ENCODE results near the gene ZNF416.
A peak's percentile ranks its signal among the peaks of the same experiment; 100 is the strongest.

ZNF416 gene

DNA sequence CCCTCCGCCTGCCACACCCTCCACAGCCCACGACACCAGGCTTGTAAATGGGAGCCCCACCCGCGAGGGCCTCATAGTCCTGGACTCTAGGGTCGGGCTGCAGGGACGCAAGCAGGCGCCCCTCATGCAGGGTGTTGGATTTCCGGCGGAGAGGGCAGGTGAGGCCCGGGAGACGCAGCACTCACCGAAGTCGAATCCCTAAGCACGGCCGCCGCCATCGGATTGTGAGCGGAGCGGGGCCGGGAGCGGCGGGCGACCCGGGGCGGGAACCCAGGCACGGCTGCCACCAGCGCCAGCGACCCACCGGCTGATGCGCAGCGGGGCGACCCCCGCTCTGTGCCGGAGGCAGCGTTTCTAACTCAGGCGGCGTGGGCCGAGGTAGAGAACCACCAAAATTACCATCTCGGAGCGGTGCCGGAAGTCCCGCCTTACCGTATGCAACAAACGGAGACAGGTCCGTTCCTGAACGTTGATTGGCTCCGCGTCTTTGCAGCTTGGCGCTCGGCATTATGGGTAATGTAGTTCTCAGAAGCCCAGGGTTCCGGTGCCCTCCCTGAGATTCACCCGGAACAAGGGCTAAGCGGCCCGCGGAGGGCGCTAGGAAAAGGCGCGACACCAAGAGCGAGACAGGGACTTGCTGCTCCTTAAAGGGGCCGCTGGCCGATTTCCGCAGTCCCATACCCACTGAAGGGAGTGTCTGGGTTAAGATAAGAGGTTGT lies at the start of gene ZNF416:
Gene ZNF416, minus strand, starts transcription at position 425 of the 719 bp plus-strand sequence. Its CDS starts 207 bp downstream, at position 218.
- Histone ChIP-seq H3K4me3 (replicated peaks; ENCODE audit: low read depth, low read length) (peak within 1 kb of the TSS; percentile 84), H3K27me3 (replicated peaks; ENCODE audit: control insufficient read depth, insufficient read depth, low read length) (no peaks in the 10 kb centered on the region), H3K36me3 (ENCODE audit: control insufficient read depth, insufficient read depth, low read length) (peaks cover 13% of the 10 kb centered on the region)
- peak; percentile 91 for DNase-seq (ENCODE audit: extremely low read depth, insufficient read length)
- TF ChIP-seq, protein P1, sequence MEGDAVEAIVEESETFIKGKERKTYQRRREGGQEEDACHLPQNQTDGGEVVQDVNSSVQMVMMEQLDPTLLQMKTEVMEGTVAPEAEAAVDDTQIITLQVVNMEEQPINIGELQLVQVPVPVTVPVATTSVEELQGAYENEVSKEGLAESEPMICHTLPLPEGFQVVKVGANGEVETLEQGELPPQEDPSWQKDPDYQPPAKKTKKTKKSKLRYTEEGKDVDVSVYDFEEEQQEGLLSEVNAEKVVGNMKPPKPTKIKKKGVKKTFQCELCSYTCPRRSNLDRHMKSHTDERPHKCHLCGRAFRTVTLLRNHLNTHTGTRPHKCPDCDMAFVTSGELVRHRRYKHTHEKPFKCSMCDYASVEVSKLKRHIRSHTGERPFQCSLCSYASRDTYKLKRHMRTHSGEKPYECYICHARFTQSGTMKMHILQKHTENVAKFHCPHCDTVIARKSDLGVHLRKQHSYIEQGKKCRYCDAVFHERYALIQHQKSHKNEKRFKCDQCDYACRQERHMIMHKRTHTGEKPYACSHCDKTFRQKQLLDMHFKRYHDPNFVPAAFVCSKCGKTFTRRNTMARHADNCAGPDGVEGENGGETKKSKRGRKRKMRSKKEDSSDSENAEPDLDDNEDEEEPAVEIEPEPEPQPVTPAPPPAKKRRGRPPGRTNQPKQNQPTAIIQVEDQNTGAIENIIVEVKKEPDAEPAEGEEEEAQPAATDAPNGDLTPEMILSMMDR (IDR thresholded peaks at IDR 0.05; ENCODE audit: insufficient read depth, low read length, poor library complexity, severe bottlenecking): peak; percentile 38

DNA sequence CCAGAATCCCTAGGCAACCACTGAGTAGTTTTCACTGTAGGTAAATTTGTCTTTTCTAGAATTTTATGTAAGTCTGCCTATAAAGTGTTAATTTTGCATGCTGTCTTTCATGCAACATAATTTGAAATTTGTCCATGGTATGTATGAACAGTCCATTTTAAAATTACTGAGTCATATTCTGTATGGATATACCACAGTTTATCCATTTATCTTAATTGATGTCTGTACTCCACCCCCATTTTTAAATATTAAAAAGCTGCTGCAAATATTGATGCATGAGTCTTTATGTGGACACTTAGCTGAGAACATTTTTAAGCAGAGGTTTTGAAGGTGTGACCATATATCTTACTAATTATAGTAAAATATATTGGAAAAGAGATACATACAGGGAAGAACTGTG lies 44.4 kb upstream of the ZNF416 start:
- no peak for DNase-seq (ENCODE audit: extremely low read depth, insufficient read length)
- TF ChIP-seq, protein P1 (IDR thresholded peaks at IDR 0.05; ENCODE audit: insufficient read depth, low read length, poor library complexity, severe bottlenecking): no peak
- no peaks in the 10 kb centered on the region for H3K27me3 ChIP-seq (replicated peaks; ENCODE audit: control insufficient read depth, insufficient read depth, low read length)
- H3K4me3 ChIP-seq (replicated peaks; ENCODE audit: low read depth, low read length): no peak overlapping the region
- peaks cover 17% of the 10 kb centered on the region for H3K36me3 ChIP-seq (ENCODE audit: control insufficient read depth, insufficient read depth, low read length)

- DNase-seq (ENCODE audit: extremely low read depth, insufficient read length): no peak
- H3K4me3 ChIP-seq (replicated peaks; ENCODE audit: low read depth, low read length): no peak overlapping the region
These were observed 42.1 kb upstream of the ZNF416 start for GRCh38 chr19:57620673-57621348.

GRCh38 chr19:57615346-57615745 lies 36.6 kb upstream of the ZNF416 start:
- Histone ChIP-seq H3K27me3 (replicated peaks; ENCODE audit: control insufficient read depth, insufficient read depth, low read length) (no peaks in the 10 kb centered on the region), H3K4me3 (replicated peaks; ENCODE audit: low read depth, low read length) (no peak overlapping the region; the same call in 1 of the 2 replicates), H3K36me3 (ENCODE audit: control insufficient read depth, insufficient read depth, low read length) (peaks cover 23% of the 10 kb centered on the region)
- DNase-seq (ENCODE audit: extremely low read depth, insufficient read length): no peak
- TF ChIP-seq, protein P1 (IDR thresholded peaks at IDR 0.05; ENCODE audit: insufficient read depth, low read length, poor library complexity, severe bottlenecking): no peak

More at GRCh38 chr19:57620673-57621348, 42.1 kb upstream of the ZNF416 start:
- TF ChIP-seq, protein P1 (IDR thresholded peaks at IDR 0.05; ENCODE audit: insufficient read depth, low read length, poor library complexity, severe bottlenecking): no peak
- H3K27me3 ChIP-seq (replicated peaks; ENCODE audit: control insufficient read depth, insufficient read depth, low read length): no peaks in the 10 kb centered on the region
- H3K36me3 ChIP-seq (ENCODE audit: control insufficient read depth, insufficient read depth, low read length): peaks cover 29% of the 10 kb centered on the region

DNA sequence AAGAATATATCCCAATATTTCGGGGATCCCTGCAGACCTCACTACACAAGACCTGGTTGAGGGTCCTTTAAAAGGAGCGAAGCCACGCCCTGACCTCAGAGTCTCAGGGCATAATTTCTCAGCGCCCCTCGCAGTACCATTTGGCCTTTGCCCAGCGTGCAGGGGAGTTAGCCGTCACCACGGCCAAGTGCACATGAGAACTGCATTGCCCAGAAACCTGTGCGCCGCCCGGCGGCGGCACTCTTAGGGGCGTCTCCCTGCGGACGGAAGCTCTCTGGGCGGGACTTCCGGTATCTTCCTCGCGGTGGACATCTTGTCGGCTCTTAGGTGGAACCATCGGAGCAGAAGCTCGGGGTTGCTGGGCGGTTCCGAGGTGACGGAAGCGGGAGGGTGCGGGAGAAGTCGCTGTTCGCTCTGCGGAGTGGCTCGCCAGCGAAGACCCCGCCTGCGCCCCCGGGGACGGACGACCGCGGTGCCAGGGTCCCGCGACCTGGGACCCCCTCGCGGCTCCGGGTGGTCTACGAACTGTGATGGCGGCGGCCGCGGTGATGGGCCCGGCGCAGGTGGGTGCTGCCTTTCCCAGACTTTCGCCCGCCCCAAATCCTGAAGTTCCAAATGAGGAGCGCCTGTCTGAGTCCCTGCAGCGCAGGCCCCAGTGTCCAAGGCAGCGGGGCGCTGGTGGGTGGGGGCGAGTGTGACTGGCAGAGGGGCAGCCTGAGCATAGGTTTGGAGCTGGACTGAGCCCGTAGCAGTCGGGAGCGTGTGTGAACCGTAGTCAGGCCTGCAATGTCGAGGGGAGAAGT lies 35.4 kb upstream of the ZNF416 start, which contains the start of gene ZNF134:
Gene ZNF134, plus strand, starts transcription at position 302 of the 803 bp plus-strand sequence. CDS start 5,227 bp downstream, outside the sequence.
- TF ChIP-seq, protein P1 (IDR thresholded peaks at IDR 0.05; ENCODE audit: insufficient read depth, low read length, poor library complexity, severe bottlenecking): peak; percentile 3
- DNase-seq (ENCODE audit: extremely low read depth, insufficient read length): peak; percentile 92
- H3K36me3 ChIP-seq (ENCODE audit: control insufficient read depth, insufficient read depth, low read length): peaks cover 17% of the 10 kb centered on the region
- peak within 1 kb of the TSS; percentile 90 for H3K4me3 ChIP-seq (replicated peaks; ENCODE audit: low read depth, low read length)
- H3K27me3 ChIP-seq (replicated peaks; ENCODE audit: control insufficient read depth, insufficient read depth, low read length): no peaks in the 10 kb centered on the region

Measured in GM06990 (cell line).